CD8-positive, alpha-beta memory T cell (primary cell): ENCODE data around the gene KDM5A. TPM values are rescaled to one million over a fixed set of nuclear protein-coding genes. Genes with fewer than 3 reads are reported as not detected.
"Not testable (repeated sequence)": the region's sequence is repeated elsewhere in the genome, so short reads cannot be mapped to it uniquely, and the experiment has no call there.

ENCODE experiments used
- CTCF ChIA-PET: fragments of 350-600 bp; sonication (Branson Sonifier 250); formaldehyde crosslinking; loops from one replicate; lab custom pipeline; 2021; ENCODE audit warnings: antibody characterized with exemption; lab: Charles Lee
- POLR2A ChIA-PET: fragments of 350-600 bp; sonication (Branson Sonifier 250); formaldehyde crosslinking; loops from one replicate; lab custom pipeline; 2021; ENCODE audit warnings: antibody characterized with exemption; lab: Charles Lee
- DNase-seq, 5 donors: peaks; one replicate each; pipeline versions ENCODE4 v3.0.0 to v3.0.0-alpha.2; 2020 to 2022; ENCODE audit warnings: mixed read lengths in 1 of 5
- H3K27ac ChIP-seq: one replicate; pipeline ENCODE4 v1.7.0; 2013; ENCODE audit warnings: low read depth, mild to moderate bottlenecking, low read length, moderate library complexity
- H3K27me3 ChIP-seq: 2 replicates; pipeline ENCODE4 v1.7.0; 2013; ENCODE audit warnings: low read length, mild to moderate bottlenecking; ENCODE audit not compliant: insufficient read depth, poor library complexity, severe bottlenecking
- H3K36me3 ChIP-seq: 2 replicates; pipeline ENCODE4 v1.7.0; 2013; ENCODE audit warnings: mild to moderate bottlenecking, low read length, moderate library complexity; ENCODE audit not compliant: insufficient read depth
- H3K4me1 ChIP-seq: 2 replicates; pipeline ENCODE4 v1.7.0; 2013; ENCODE audit warnings: mild to moderate bottlenecking, low read length, moderate library complexity; ENCODE audit not compliant: insufficient read depth
- H3K4me3 ChIP-seq: 2 replicates; pipeline ENCODE4 v1.7.0; 2013; ENCODE audit warnings: mild to moderate bottlenecking, low read length
- H3K9me3 ChIP-seq: 2 replicates; pipeline ENCODE4 v1.7.0; 2013; ENCODE audit warnings: mild to moderate bottlenecking, low read length
- H3K27ac Mint-ChIP-seq, 8 donors: one replicate each; pipeline ENCODE4 v1.8.0; 2020 to 2021; ENCODE audit warnings: mixed read lengths in 8 of 8, mild to moderate bottlenecking in 6 of 8, inconsistent platforms in 3 of 8, moderate library complexity in 3 of 8
- H3K27me3 Mint-ChIP-seq, 2 donors: one replicate each; pipeline ENCODE4 v1.8.0; 2020 to 2021; ENCODE audit warnings: mixed read lengths in 2 of 2, mild to moderate bottlenecking in 1 of 2, moderate library complexity in 1 of 2
- H3K36me3 Mint-ChIP-seq, 3 donors: one replicate each; pipeline ENCODE4 v1.8.0; 2020 to 2021; ENCODE audit warnings: mixed read lengths in 3 of 3, inconsistent platforms in 1 of 3, mild to moderate bottlenecking in 1 of 3
- H3K4me1 Mint-ChIP-seq, 3 donors: one replicate each; pipeline ENCODE4 v1.8.0; 2020 to 2021; ENCODE audit warnings: mixed read lengths in 3 of 3, inconsistent platforms in 1 of 3, mild to moderate bottlenecking in 1 of 3
- H3K4me3 Mint-ChIP-seq, 7 donors: one replicate each; pipeline ENCODE4 v1.8.0; 2020 to 2021; ENCODE audit warnings: mixed read lengths in 7 of 7, mild to moderate bottlenecking in 6 of 7, moderate library complexity in 4 of 7, inconsistent platforms in 2 of 7
- H3K9me3 Mint-ChIP-seq, 5 donors: one replicate each; pipeline ENCODE4 v1.8.0; 2020 to 2022; ENCODE audit warnings: mixed read lengths in 5 of 5, mild to moderate bottlenecking in 3 of 5, moderate library complexity in 2 of 5, inconsistent platforms in 1 of 5
- polyA plus RNA-seq: library from polyadenylated mRNA; unstranded; fragments of 300-500 nt; fragmentation: Illumina TruSeq; gene quantifications from one replicate; pipeline ENCODE4 v1.2.3, GENCODE V29; 2021
- total RNA-seq, 2 experiments: library from RNA; stranded (reverse); gene quantifications; one replicate each; pipeline ENCODE4 v1.2.3, GENCODE V29; 2021

The KDM5A gene
- total and polyA plus RNA-seq, 3 experiments from 2014 or later = 71.8 to 76.6 (median 75.6) TPM

GRCh38 chr12:235967-236366 is 153.2 kb downstream of the KDM5A start:
- H3K4me1 Mint-ChIP-seq, H3K36me3 ChIP-seq, H3K27ac ChIP-seq, H3K4me3 ChIP-seq, DNase-seq, POLR2A ChIA-PET, CTCF ChIA-PET, H3K4me1 ChIP-seq, H3K27ac Mint-ChIP-seq, H3K27me3 ChIP-seq, H3K4me3 Mint-ChIP-seq, H3K9me3 ChIP-seq: not testable (repeated sequence)
- H3K36me3 Mint-ChIP-seq = peaks cover 0 to 26% (median 0%) of the 10 kb centered on the region in 3 donors
- H3K27me3 Mint-ChIP-seq = peaks cover 22 to 33% of the 10 kb centered on the region in 2 donors
- H3K9me3 Mint-ChIP-seq = peaks cover 8 to 30% (median 23%) of the 10 kb centered on the region in 5 donors

DNA sequence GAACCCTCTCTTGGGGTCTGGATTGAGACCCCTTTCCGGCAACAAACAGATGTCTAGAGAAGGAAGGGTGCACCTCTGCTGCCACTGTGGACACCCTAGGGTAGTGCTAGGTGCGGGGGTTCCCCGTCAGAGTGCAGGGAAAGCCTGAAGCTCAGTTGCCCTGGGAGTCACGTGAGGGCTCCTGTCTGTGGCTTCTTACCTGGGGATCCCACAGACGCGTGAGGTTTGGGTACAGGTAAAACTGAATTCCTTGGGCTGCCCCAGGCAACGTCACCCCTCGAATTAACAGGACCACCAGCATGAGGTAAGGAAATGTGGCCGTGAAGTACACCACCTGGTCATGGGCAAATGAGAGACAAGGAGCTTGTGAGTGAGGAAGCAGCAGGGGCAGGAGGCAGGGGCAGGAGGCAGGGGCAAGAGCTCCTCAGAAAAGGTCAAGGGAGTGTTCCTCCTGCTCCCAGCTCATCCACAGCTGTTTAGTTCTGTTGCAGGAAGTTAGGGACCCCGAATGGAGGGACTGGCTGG is 154.2 kb downstream of the KDM5A start:
- Mint-ChIP-seq H3K4me1 (no peaks in the 10 kb centered on the region), H3K36me3 (peaks cover 0 to 23% (median 0%) of the 10 kb centered on the region in 3 donors), H3K27me3 (peaks cover 17 to 37% of the 10 kb centered on the region in 2 donors), H3K4me3 (no peak overlapping the region), H3K9me3 (peaks cover 8 to 30% (median 23%) of the 10 kb centered on the region in 5 donors), H3K27ac (no peak overlapping the region)
- no peaks in the 10 kb centered on the region for H3K27me3 ChIP-seq
- H3K36me3 ChIP-seq = no peaks in the 10 kb centered on the region
- DNase-seq = no peak
- POLR2A ChIA-PET = interaction anchor here (0.6 kb wide), 1 partner anchor 8 kb away, joined by 5 read pairs; no protein-coding TSS in a partner anchor
- no peak overlapping the region for H3K27ac ChIP-seq
- H3K9me3 ChIP-seq = no peaks in the 10 kb centered on the region
- H3K4me1 ChIP-seq = no peaks in the 10 kb centered on the region
- H3K4me3 ChIP-seq = no peak overlapping the region
- CTCF ChIA-PET = no interaction called here

DNA sequence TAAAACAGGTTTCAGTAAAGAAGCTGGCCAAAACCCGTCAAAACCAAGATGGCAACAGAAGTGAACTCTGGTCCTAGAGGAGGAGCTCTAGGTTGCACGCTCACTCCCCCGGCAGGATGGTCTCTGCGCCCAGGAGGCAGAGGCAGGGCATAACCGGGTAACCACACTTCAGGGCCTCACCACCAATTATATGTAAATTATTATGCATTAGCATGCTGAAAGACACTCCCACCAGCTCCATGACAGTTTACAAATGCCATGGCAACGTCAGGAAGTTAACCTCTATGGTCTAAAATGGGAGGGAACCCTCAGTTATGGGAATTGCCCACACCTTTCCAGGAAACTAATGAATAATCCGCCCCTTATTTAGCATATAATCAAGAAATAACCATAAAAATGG is 155.1 kb downstream of the KDM5A start:
- Mint-ChIP-seq H3K9me3 (peaks cover 8 to 30% (median 20%) of the 10 kb centered on the region in 5 donors), H3K27ac (no peak overlapping the region), H3K36me3 (peaks cover 0 to 17% (median 0%) of the 10 kb centered on the region in 3 donors), H3K4me1 (no peaks in the 10 kb centered on the region), H3K4me3 (no peak overlapping the region), H3K27me3 (peaks cover 13 to 37% of the 10 kb centered on the region in 2 donors)
- ChIA-PET POLR2A (no interaction called here), CTCF (no interaction called here)
- Histone ChIP-seq H3K27me3 (no peaks in the 10 kb centered on the region), H3K36me3 (no peaks in the 10 kb centered on the region), H3K4me1 (no peaks in the 10 kb centered on the region), H3K9me3 (no peaks in the 10 kb centered on the region), H3K4me3 (no peak overlapping the region), H3K27ac (no peak overlapping the region)
- no peak for DNase-seq

DNA sequence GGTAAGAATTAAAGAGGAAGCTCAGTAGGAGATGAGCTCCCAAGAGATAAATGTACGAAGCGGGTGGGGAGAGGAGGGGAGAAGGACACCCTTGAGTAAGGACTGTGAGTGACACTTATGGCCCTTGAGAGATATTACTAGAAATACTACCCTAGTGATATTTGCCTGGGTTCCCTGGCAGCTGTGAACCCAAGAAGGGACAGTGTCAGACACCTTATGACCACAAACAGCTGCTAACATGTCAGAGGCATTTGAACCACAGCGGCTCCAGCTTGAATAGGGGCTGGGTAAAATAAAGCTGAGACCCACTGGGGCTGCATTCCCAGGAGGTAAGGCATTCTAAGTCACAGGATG is 155.5 kb downstream of the KDM5A start:
- peaks cover 0 to 17% (median 0%) of the 10 kb centered on the region in 3 donors for H3K36me3 Mint-ChIP-seq
- H3K4me3 Mint-ChIP-seq = no peak overlapping the region
- ChIA-PET CTCF (no interaction called here), POLR2A (no interaction called here)
- H3K9me3 Mint-ChIP-seq = peaks cover 8 to 30% (median 20%) of the 10 kb centered on the region in 5 donors
- H3K4me1 Mint-ChIP-seq = no peaks in the 10 kb centered on the region
- Histone ChIP-seq H3K4me3 (no peak overlapping the region), H3K9me3 (no peaks in the 10 kb centered on the region), H3K4me1 (no peaks in the 10 kb centered on the region), H3K36me3 (no peaks in the 10 kb centered on the region), H3K27me3 (no peaks in the 10 kb centered on the region), H3K27ac (no peak overlapping the region)
- H3K27ac Mint-ChIP-seq = peak overlapping the region in 1 of 8 donors; percentile 29
- no peak for DNase-seq
- peaks cover 14 to 36% of the 10 kb centered on the region in 2 donors for H3K27me3 Mint-ChIP-seq

GRCh38 chr12:232731-233614 is 156.1 kb downstream of the KDM5A start:
- Mint-ChIP-seq H3K27me3 (peaks cover 11 to 30% of the 10 kb centered on the region in 2 donors), H3K27ac (peak overlapping the region in 1 of 8 donors; percentile 29), H3K9me3 (peaks cover 8 to 25% (median 17%) of the 10 kb centered on the region in 5 donors), H3K4me1 (no peaks in the 10 kb centered on the region), H3K36me3 (peaks cover 0 to 13% (median 0%) of the 10 kb centered on the region in 3 donors), H3K4me3 (no peak overlapping the region)
- Histone ChIP-seq H3K27me3 (no peaks in the 10 kb centered on the region), H3K9me3 (no peaks in the 10 kb centered on the region), H3K4me1 (no peaks in the 10 kb centered on the region), H3K27ac (no peak overlapping the region), H3K4me3 (no peak overlapping the region), H3K36me3 (no peaks in the 10 kb centered on the region)
- ChIA-PET POLR2A (no interaction called here), CTCF (no interaction called here)
- DNase-seq = no peak

GRCh38 chr12:230925-231671 is 158.0 kb downstream of the KDM5A start:
- Histone ChIP-seq H3K9me3 (no peaks in the 10 kb centered on the region), H3K27me3 (no peaks in the 10 kb centered on the region), H3K27ac (no peak overlapping the region), H3K4me3 (no peak overlapping the region), H3K4me1 (no peaks in the 10 kb centered on the region), H3K36me3 (no peaks in the 10 kb centered on the region)
- H3K9me3 Mint-ChIP-seq = peaks cover 2 to 18% (median 10%) of the 10 kb centered on the region in 5 donors
- H3K27me3 Mint-ChIP-seq = peaks cover 10 to 25% of the 10 kb centered on the region in 2 donors
- no peak overlapping the region for H3K4me3 Mint-ChIP-seq
- peaks cover 0 to 7% (median 0%) of the 10 kb centered on the region in 3 donors for H3K36me3 Mint-ChIP-seq
- no peaks in the 10 kb centered on the region for H3K4me1 Mint-ChIP-seq
- DNase-seq = no peak
- CTCF ChIA-PET = no interaction called here
- POLR2A ChIA-PET = no interaction called here
- H3K27ac Mint-ChIP-seq = no peak overlapping the region
